ENCODE data around the gene TNFRSF8.
A peak's percentile ranks its signal among the peaks of the same experiment; 100 is the strongest.

Gene TNFRSF8

DNA sequence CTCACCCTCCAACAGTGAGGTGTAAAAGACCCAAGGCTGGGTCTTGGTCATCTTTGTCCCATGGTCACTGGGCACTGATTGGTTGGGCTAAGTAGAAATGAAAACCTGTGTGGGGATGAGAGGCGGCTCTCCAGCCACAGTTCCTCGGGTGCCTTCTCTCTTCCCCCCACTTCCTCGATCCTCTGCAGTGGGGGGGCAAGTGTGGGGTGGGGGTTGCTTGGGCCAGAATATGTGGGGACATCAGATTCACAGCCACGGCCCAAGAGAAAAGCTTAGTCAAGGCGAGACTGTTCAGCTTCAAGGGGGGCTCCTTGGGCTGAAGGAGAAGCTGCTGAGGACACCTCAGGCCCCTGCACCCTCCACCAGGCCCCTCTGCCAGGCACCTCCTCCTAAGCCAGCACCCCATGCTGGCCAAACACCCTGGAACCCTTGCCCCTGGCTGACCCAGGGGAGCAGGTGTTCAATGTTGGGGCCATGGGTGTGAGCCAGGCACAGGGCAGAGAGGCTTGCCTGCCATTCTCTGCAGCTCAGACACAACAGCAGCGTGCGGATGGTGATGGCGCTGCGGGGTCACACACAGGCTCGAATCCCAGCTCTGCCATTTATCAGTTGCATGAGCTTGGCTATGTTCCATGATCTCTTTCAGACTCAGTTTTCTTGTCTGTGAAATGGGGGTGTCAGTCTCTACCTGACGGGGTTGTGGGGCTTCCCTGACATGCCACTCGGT lies 82.7 kb downstream of the TNFRSF8 start:
- DNase-seq: no peak
- in situ Hi-C loops (cut with HindIII; ENCODE audit: low pct_ligation_motif_present, low pct_unique_long_range_greater_than_20kb, low sequenced_read_pairs): no loop called here

DNA sequence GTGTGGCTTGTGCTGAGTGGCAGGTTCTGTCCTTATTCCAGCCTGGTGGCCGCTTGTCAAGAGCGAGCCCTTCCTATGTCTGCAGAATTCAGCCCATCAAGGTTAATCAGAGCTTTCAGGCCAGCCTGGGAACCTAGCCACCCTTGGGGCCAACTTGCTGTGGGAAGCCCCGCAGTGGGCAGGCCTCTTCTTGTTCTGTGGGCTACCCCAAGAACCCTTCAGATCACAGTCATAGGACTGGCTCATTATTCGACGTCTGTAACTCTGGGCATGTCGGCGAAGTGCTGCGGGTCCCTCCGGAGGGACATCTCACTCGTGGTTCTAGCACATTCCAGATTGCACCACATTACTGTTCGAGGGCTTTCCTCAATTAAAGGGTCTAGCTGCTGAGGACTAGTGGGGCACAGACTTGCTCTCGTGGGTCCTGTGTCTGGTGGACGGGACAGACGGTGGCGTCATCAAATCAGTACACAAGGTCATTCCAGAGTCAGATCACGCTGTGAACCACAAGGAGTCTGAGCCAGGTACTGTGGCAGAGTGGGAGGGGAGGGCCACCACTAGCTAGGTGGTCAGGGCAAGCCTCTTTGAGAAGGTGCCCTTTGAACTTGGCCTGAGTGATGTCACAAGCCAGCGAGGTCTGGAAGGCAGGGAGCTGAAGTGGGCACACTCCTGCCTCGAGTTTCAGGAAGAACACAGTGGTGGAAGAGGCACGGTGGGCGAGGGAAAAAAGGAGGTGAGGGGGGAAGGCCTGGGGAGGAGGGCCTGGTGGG lies 83.4 kb downstream of the TNFRSF8 start:
- in situ Hi-C loops (cut with HindIII; ENCODE audit: low pct_ligation_motif_present, low pct_unique_long_range_greater_than_20kb, low sequenced_read_pairs): no loop called here
- DNase-seq: no peak

DNA sequence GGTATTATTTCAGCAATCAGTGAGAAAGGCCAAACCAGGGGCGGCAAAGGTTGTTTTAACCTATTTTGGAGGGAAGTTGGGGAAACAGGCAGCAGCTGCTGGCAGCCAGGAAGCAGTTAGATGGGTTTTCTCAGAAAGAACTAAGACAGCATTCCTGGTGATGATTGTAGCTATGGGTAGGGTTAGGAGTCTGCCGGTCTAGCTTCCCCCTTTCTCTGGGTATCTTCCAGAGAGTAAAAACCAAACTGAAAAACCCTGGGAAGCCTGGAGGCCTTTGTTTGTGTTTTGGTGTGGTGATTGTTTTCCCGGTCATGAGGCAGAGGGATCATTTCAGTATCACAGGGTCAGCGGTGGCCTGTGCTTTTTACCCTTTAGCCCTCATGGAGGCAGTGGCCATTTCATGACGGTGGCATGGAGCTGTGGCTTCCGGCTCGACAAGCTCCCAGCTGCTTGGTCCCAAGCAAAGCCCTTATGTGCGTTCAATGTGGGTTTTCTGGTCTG lies 84.1 kb downstream of the TNFRSF8 start:
- in situ Hi-C loops (cut with HindIII; ENCODE audit: low pct_ligation_motif_present, low pct_unique_long_range_greater_than_20kb, low sequenced_read_pairs): no loop called here
- no peak for DNase-seq

DNA sequence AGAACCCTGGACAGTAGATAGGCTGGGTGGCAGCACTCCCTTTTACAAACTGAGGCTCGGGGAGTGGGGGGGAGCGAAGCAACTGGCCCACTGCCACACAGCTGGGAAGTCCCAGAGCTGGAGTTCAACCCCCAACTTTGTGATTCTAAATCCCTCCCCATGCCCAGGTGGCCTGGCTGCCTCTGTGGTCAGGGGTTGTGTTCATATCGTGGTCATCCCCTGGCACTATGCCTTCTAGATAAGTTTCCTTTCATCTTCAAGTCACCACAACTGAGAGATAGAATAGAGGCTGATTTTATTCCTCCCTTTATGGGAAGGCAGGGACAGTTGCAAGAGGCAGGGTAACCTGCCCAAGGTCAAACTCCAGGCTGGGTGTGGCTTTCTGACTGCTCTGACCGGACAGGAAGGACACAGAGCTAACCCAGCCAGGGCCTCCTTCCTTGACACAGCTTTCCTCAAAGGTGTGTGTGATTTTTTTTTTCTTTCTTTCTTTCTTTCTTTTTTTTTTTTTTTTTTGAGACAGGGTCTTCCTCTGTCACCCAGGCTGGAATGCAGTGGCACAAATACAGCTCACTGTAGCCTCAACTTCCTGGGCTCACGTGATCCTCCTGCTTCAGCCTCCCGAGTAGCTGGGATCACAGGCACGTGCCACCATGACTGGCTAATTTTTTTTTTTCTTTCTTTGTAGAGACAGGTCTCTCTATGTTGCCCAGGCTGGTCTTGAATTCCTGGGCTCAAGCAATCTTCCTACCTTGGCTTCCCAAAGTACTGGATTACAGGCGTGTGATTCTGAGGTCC lies 85.3 kb downstream of the TNFRSF8 start:
- DNase-seq: no peak
- in situ Hi-C loops (cut with HindIII; ENCODE audit: low pct_ligation_motif_present, low pct_unique_long_range_greater_than_20kb, low sequenced_read_pairs): no loop called here

DNA sequence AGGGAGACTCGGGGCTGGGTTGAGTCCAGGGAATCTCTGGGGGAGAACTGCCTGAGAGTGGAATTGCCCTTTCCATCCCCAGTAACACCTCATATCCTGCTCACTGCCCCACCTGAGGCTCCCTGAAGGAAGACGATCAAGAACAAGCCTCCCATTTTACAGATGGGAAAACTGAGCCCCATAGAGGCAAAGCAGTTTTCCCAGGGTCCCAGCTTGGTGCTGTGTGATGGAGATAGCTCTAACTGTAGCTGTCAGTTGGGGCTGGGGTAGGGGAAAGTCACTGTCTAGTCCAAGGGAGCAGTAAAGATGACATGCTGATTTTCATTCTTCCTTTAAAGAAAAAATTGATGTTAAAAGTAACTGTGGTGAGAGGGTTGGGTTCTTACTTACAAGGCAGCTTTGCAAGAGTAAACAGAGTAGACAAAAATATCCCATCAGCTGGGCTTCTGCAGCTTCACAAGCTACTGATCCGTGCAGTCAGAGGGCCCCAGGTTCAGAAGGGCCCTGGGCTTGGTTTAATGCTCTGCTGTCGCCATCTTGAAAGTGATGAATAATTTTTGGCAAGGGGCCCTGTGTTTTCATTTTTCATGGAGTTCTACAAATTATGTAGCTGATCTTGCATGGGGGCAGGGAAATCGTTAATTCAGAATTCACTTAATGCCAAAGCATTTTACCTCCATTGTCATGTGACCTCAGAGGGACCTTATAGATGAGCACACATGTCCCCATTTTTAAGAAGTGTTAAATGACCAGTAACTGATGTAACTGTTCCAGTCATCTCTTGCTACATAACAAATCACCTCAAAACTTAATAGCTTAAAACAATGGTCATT lies 86.1 kb downstream of the TNFRSF8 start:
- in situ Hi-C loops (cut with HindIII; ENCODE audit: low pct_ligation_motif_present, low pct_unique_long_range_greater_than_20kb, low sequenced_read_pairs): no loop called here
- DNase-seq: no peak

DNA sequence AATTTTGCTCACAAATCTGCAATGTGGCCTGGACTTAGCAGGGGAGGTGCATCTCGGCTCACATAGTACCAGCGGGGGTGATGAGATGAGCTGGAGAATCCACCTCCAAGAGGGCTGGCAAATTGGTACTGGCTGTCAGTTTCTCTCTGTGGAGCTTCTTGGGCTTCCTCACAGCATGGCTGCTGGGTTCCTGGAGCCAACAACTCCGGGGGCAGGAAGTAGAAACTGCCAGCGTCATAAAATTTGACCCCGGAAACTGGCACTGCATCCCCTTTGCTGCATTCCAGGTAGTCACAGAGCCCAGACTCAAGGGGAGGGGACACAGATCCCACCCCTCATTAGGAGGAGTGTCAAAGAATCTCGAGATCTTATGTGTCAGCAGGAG lies 86.7 kb downstream of the TNFRSF8 start:
- in situ Hi-C loops (cut with HindIII; ENCODE audit: low pct_ligation_motif_present, low pct_unique_long_range_greater_than_20kb, low sequenced_read_pairs): no loop called here
- no peak for DNase-seq

DNA sequence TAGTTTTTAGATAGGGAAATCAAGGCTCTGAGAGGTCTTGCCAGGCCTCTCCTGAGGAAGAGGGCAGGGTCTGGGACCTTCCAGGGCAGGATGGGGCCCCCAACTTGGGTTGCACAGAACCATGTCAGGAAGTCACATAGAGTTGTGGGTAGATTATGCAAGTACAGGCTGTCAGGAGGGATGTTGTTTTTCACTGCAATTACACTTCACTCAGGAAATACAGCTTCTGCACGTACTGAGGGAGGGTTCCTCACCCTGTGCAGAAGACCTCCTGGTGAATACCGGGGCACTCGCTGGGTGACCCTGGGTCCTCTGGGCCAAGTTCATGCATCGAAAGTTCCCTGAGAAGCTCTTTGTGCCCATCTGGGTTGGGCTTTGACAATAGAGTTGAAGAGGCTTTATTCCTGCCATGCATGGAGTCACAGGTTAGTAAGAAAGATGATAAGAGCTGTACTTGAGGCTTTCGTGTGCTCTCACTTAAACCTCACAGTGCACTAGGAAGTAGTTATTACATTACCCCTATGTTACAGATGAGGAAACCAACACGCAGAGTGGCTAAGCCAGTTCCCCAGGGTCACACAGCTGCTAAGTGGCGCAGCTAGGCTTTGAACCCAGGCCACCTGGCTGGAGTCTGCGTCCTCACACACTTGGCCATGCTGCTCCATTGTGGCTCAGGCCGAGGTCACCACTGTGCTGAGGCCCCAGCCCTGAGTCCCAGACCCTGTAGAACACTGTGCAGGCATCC lies 87.5 kb downstream of the TNFRSF8 start:
- DNase-seq: no peak
- in situ Hi-C loops (cut with HindIII; ENCODE audit: low pct_ligation_motif_present, low pct_unique_long_range_greater_than_20kb, low sequenced_read_pairs): no loop called here

DNA sequence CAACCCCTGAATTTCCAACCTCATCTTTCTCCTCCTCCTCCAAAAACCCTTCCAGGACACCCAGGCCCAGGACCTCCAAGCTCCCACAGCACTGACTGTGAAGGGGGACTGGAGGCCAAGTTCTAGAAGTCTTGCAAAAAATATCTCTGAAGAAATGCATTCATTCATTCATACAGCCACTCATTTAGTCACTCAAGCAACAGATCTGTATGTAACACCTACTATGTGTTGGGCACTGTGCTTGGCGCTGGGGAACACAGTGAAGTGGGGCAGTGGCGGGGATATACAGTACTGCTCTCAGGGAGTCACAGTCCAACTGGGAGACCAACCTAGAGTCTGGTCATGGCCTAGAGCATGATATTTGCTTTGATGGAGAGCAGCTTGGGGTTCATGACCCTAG lies 88.4 kb downstream of the TNFRSF8 start:
- in situ Hi-C loops (cut with HindIII; ENCODE audit: low pct_ligation_motif_present, low pct_unique_long_range_greater_than_20kb, low sequenced_read_pairs): no loop called here
- DNase-seq: no peak

DNA sequence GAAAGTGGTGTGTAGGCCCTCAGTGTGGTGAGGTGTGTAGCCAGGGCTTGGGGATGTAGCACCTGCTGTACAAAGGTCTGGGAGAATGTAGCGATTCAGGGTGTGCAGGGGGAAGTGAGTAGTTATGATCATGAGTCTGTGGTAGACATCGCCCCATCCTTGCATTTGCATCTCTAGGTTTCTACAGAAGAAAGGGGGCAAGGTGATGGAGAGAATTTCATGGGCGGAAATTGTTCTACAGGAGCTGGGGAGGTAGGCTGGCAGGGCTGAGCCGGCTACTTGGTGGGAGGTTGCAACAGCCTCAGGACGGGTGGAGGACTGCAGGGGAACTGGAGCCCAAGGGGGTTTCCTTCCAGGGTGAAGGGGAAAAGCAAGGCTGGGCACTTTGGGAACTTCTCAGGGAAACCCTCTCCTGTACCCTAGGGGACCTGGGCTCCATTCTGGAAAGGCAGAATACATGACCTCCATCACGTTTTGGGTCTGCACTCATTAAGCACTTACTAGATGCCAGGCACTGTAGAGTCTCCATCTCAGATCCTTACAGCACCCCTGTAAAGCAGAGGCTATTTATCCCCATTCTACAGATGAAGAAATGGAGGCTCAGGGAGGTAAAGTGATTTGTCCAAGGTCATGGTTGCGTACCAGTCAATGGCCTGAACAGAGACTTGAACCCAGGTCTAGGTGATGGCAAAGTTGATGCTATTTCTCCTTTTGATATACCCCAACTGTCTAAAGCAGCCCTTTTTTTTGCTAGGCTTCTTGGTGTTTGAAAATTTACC lies 89.2 kb downstream of the TNFRSF8 start:
- DNase-seq: no peak
- in situ Hi-C loops (cut with HindIII; ENCODE audit: low pct_ligation_motif_present, low pct_unique_long_range_greater_than_20kb, low sequenced_read_pairs): no loop called here

DNA sequence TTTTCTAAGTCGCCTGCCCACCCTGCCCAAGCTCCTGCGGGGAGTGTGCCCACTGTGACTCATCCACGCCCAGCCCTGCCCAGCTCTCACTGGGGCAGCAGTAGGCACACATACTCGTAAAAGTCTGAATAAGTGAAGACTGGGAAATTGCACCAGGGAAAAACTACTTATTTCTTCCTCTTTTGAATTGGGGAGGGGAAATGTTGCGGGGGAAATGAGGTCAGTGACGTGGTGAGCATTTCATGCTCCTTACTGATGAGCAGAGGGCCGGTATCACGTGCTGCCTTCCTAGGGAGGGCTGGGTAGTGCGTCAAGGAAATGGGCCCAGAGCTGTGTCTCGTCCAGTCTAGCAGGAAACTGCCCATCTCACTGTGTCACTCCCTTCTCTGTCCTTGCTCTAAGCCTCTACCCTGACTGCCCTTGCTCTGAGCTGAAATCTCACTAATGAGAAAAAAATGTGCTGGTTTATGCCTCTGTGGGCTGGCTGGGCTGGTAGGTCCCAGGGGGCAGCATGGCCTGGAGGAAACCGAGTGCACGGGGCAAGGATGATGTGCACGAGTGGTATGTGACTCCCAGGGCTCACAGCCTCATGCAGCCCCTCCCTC lies 90.2 kb downstream of the TNFRSF8 start:
- peak; percentile 32 for DNase-seq
- in situ Hi-C loops (cut with HindIII; ENCODE audit: low pct_ligation_motif_present, low pct_unique_long_range_greater_than_20kb, low sequenced_read_pairs): no loop called here

DNA sequence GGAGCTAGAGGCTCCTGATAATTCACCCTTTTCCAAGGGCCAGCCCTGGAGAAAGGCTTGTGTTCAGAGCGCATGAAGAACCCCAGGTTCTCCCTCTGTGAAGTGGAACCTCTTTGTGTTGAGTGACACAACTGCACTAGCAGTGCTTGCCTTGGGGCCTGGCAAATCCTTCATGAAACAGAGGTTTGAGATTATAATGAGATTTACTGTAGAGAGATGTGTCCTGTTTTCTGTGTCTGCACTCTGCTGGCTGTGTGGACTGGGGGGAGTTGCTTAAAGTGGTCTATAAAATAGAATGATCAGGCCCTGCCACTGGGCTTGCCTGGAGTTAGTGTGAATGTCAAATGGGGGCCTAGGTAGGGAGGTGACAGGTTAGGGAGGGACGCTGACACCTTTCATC lies 92.2 kb downstream of the TNFRSF8 start:
- DNase-seq: no peak
- in situ Hi-C loops (cut with HindIII; ENCODE audit: low pct_ligation_motif_present, low pct_unique_long_range_greater_than_20kb, low sequenced_read_pairs): no loop called here

DNA sequence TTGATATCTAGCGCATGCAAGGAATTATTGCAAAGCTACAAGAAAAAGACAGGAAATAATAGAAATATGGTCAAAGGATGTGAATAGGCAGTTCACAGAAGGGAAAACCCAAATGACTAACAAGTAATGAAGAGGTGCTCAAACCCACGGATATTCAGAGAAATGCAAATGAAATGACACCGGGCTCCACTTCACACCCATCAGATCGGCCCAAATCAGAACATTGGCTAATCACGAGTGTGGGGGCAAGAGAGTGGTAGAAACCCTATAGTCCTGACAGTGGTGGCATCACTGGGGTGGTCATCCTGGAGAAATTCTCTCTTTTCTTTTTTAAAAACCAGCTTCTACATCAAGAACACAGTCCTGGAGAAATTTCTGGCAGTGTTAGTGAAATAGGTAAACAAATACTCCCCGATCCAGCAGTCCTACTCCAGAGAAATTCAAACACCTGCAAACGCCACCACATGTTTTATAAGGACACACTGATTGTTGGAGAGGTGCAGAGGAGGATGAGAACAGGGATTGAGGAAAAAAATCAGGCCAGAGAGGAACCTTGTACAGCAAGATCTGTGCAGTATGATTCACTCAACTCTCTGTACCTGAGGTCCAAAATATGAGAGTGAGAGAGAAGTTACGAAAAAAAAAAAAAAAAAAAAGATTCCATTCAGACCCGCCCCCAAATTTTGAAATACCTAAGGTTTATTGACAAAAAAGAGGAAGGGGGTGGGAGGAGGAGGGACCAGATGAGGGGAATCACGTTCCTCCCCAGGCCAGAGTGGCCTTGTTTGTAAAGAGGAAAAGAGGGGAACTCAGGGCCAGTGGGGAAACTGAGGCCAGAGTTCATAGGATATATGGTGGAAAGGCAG lies 94.5 kb downstream of the TNFRSF8 start:
- DNase-seq: no peak

DNA sequence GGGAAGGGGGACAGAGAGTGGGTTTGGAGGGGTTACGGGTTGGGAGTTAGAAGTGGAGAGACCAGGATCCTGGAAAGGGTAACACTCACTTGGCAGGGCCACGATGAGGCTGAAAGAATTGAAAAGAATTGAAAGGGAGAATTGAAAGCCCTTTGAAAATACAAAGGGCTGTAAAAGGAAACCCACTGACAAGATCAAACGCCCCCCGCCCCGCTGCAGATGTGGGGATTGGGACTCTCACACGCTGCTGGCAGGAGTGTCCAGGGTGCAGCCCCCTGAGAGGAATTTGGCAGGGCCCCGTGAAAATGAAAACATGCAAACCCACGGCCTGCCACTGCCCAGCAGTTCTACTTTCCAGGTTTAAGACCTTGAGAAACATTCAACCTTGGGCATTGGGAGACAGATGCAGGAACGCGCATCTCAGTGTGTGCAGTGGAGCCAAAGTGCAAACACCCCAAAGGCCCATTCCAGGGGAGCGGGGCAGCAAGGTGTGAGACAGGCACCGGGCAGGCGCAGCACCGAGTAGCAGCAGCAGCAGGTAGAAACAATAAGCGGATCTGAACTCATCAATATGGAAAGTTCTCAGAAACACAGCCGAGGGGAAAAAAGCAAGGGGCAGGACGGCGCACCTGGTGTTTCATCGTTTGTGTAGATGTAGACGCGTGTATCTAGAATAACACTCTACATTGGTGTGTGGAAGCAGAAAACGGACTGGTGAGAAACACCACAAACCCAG lies 95.4 kb downstream of the TNFRSF8 start:
- no peak for DNase-seq
- in situ Hi-C loops (cut with HindIII; ENCODE audit: low pct_ligation_motif_present, low pct_unique_long_range_greater_than_20kb, low sequenced_read_pairs): no loop called here

More for the DNA sequence above, 94.5 kb downstream of the TNFRSF8 start:
- in situ Hi-C loops (cut with HindIII; ENCODE audit: low pct_ligation_motif_present, low pct_unique_long_range_greater_than_20kb, low sequenced_read_pairs): no loop called here

DNA sequence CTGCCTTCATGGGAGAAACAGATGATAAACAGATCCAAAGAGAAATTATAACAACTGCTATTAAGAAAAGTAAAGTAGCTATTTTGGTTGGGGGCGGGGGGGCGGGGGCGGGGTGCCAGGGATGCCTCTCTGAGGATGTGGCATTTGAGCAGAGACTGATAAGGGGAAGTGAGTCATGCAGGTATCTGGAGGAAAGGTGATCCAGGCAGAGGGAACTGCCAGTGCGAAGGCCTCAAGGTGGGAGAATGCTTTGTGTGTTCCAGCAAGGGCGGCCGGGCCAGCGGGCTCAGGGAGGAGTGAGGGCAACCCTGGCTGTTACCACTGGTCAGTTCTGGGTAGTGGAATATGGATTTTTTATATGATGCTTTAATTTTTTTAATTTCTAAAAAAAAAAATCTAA lies 96.7 kb downstream of the TNFRSF8 start:
- in situ Hi-C loops (cut with HindIII; ENCODE audit: low pct_ligation_motif_present, low pct_unique_long_range_greater_than_20kb, low sequenced_read_pairs): no loop called here
- DNase-seq: no peak

DNA sequence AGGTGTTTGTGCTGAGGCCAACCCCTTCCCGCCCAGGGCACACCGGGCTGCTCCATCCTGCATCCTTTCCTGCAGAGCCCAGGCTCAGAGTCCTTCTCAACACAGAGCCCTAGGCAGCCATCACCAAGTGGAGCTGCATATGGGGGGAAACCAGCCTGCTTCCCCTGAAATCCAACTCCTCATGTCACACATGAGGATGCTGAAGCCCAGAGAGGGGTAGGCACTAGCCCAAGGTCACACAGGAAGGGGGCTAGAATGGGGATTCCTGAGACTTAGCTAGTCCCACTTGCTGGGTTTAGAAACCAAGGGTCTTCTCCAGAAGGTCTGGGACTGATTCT lies 98.2 kb downstream of the TNFRSF8 start:
- DNase-seq: no peak
- in situ Hi-C loops (cut with HindIII; ENCODE audit: low pct_ligation_motif_present, low pct_unique_long_range_greater_than_20kb, low sequenced_read_pairs): no loop called here
